Subcutaneous abdominal adipose tissue (tissue), 5 donors: ENCODE data around the gene HPN.
"Not testable (repeated sequence)": the region's sequence is repeated elsewhere in the genome, so short reads cannot be mapped to it uniquely, and the experiment has no call there.

Experiments
- H3K27ac ChIP-seq: one replicate; pipeline ENCODE4 v1.7.0; 2013; ENCODE audit warnings: low read depth, mild to moderate bottlenecking, inconsistent platforms, low read length, moderate library complexity
- H3K27me3 ChIP-seq, 5 donors: one replicate each; pipeline ENCODE4 v1.7.0; 2013; ENCODE audit warnings: low read length in 5 of 5, inconsistent platforms in 1 of 5; ENCODE audit not compliant: control insufficient read depth in 5 of 5, insufficient read depth in 4 of 5
- H3K36me3 ChIP-seq, 5 donors: one replicate each; pipeline ENCODE4 v1.7.0; 2013; ENCODE audit warnings: low read length in 5 of 5; ENCODE audit not compliant: control insufficient read depth in 5 of 5, insufficient read depth in 5 of 5
- H3K4me1 ChIP-seq, 5 donors: one replicate each; pipeline ENCODE4 v1.7.0; 2013; ENCODE audit warnings: low read length in 5 of 5, mild to moderate bottlenecking in 3 of 5, moderate library complexity in 1 of 5; ENCODE audit not compliant: control insufficient read depth in 5 of 5, insufficient read depth in 5 of 5
- H3K4me3 ChIP-seq, 5 donors: one replicate each; pipeline ENCODE4 v1.7.0; 2013; ENCODE audit warnings: low read length in 5 of 5, low read depth in 1 of 5
- H3K9ac ChIP-seq, 5 donors: one replicate each; pipeline ENCODE4 v1.7.0; 2013; ENCODE audit warnings: low read length in 5 of 5, mild to moderate bottlenecking in 4 of 5, moderate library complexity in 3 of 5
- H3K9me3 ChIP-seq, 5 donors: one replicate each; pipeline ENCODE4 v1.7.0; 2013; ENCODE audit warnings: low read length in 5 of 5; ENCODE audit not compliant: control insufficient read depth in 5 of 5
- donor health status: healthy.
- donor health status: healthy.
- donor health status: healthy.
- donor health status: healthy.
- donor health status: healthy.

HPN gene

DNA sequence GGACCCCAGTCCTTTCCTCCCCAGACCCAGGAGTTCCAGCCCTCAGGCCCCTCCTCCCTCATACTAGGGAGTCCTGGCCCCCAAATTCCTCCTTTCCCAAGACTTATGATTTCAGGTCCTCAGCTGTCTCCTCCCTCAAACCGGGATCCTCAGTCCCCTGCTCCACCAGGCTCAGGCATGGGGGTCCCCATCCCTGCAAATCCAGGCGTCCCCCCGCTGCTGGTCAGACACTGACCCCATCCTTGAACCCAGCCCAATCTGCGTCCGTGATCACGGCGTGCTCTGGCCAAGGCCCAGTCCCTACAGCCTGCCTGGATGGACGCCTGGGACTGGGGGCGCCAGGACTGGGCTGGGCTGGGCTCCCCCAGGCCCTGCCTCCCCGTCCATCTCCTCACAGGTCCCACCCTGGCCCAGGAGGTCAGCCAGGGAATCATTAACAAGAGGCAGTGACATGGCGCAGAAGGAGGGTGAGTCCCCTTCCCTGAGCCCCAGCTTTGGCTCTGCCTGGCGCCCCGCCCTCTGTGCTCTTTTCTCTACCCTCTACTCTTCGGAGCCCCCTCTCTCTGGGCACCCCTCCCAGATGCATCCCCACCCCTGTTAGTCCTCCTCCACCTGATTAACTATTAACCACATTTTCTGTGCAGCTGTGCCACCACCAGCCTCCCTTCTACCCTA lies 672 bp downstream of the HPN start:
- Histone ChIP-seq H3K9me3 (no peaks in the 10 kb centered on the region), H3K27me3 (no peaks in the 10 kb centered on the region), H3K9ac (peak overlapping the region in 1 of 5 donors; percentile 11), H3K4me1 (peaks cover 4 to 74% (median 56%) of the 10 kb centered on the region in 5 donors), H3K36me3 (no peaks in the 10 kb centered on the region), H3K27ac (no peak overlapping the region), H3K4me3 (no peak overlapping the region)

DNA sequence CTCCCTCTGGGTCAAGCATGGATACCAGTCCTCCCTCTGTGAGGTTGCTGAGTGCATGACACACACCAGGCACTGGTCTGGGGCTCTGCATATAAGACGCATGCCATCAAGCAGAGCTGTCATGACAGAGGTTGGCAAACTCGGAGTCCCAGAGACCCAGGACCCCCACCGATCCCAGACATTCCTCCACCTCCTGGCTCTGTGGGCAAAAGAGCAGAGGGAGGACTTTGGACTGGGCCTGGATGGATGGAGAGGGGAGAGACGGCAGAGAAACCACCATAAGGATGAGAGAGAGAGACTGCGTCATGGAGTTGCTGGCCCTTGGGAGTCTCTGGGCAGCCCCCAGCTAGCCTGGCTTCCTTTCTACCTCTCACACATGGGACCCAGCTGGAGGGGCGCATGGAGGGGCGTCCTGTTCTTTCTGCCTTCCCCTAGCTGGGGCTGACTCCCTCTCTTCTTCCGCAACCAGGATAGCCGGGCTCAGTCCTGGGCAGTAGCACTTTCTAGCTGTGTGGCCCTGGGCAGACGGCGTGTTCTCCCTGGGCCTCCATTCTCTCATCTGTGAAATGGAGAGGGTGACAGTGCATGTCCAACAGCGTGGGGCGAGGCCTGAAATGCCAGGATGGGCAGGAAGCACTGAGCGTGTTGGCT lies 1.6 kb downstream of the HPN start:
- no peak overlapping the region for H3K9ac ChIP-seq
- no peaks in the 10 kb centered on the region for H3K27me3 ChIP-seq
- no peak overlapping the region for H3K4me3 ChIP-seq
- peaks cover 4 to 65% (median 48%) of the 10 kb centered on the region in 5 donors for H3K4me1 ChIP-seq
- H3K36me3 ChIP-seq: no peaks in the 10 kb centered on the region
- H3K27ac ChIP-seq: no peak overlapping the region
- no peaks in the 10 kb centered on the region for H3K9me3 ChIP-seq

DNA sequence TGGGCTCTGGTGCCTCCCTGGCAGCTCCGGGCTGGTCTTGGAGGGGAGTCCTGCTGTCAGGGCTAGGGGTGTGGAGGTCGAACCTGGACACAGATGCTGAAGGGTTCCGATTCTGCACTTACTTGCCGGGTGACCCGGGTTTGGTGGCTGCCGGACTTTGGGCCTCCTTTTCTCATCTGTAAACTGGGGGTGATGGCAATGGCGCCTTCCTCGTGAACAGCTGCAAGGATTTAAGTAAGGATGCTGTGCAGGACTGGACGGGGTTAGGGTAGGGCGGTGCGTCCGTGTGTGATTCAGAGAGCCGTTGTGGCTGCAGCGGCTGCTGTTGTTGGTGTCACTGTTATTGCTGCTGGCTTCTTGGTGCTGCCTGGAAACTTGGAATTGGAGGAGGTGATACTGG lies 2.4 kb downstream of the HPN start:
- H3K9me3 ChIP-seq: no peaks in the 10 kb centered on the region
- no peak overlapping the region for H3K4me3 ChIP-seq
- no peaks in the 10 kb centered on the region for H3K27me3 ChIP-seq
- no peak overlapping the region for H3K27ac ChIP-seq
- H3K36me3 ChIP-seq: no peaks in the 10 kb centered on the region
- H3K4me1 ChIP-seq: peaks cover 2 to 59% (median 39%) of the 10 kb centered on the region in 5 donors
- H3K9ac ChIP-seq: no peak overlapping the region

- Histone ChIP-seq H3K36me3 (no peaks in the 10 kb centered on the region), H3K9me3 (no peaks in the 10 kb centered on the region), H3K27ac (no peak overlapping the region), H3K4me1 (peaks cover 2 to 57% (median 35%) of the 10 kb centered on the region in 5 donors), H3K4me3 (no peak overlapping the region), H3K27me3 (no peaks in the 10 kb centered on the region), H3K9ac (no peak overlapping the region)
Observed at GRCh38 chr19:35044317-35045117, 3.0 kb downstream of the HPN start.

- no peak overlapping the region for H3K27ac ChIP-seq
- no peaks in the 10 kb centered on the region for H3K27me3 ChIP-seq
- no peak overlapping the region for H3K9ac ChIP-seq
- H3K4me3 ChIP-seq: no peak overlapping the region
- peaks cover 0 to 45% (median 25%) of the 10 kb centered on the region in 5 donors for H3K4me1 ChIP-seq
- H3K36me3 ChIP-seq: no peaks in the 10 kb centered on the region
- no peaks in the 10 kb centered on the region for H3K9me3 ChIP-seq
Observed at GRCh38 chr19:35045667-35046300, 4.3 kb downstream of the HPN start.

DNA sequence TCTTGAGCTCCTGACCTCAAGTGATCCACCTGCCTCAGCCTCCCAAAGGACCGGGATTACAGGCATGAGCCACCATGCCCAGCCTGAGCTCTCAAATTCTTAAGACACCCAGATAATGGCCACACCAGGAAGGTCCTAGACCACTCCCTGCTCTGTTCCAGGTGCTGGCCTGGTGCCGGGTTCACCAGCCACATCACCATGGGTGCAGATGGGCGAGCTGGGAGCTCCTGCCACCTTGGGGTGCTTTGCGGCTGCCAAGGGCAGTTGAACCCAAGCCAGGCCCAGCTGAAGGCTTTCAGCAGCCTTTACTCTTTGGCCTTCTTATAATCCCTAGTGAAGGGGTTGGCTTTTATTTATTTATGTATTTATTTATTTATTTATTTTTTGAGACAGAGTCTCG lies 4.9 kb downstream of the HPN start:
- H3K36me3 ChIP-seq: no peaks in the 10 kb centered on the region
- H3K4me3 ChIP-seq: no peak overlapping the region
- no peaks in the 10 kb centered on the region for H3K27me3 ChIP-seq
- no peak overlapping the region for H3K9ac ChIP-seq
- no peaks in the 10 kb centered on the region for H3K9me3 ChIP-seq
- peaks cover 0 to 38% (median 18%) of the 10 kb centered on the region in 5 donors for H3K4me1 ChIP-seq
- no peak overlapping the region for H3K27ac ChIP-seq

DNA sequence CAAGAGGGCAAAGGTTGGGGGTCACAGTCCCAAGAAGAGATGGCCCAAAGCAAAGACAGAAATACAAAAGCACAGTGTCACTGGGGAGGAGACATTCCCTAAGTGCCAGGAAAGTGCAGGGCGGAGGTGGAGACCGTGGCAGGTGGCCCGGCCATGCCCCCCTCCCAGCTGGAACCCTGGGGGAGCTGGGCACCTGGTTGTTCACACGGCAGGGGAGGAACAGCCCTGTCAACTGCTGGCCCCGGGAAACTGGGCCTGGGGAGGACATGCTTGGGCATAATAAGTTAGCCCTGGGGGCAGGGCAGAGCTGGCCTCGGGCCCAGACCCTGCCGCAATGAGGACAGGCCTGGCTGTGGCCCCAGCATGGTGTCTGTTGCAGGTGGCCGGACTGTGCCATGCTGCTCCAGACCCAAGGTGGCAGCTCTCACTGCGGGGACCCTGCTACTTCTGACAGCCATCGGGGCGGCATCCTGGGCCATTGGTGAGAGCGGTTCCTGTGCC lies 7.4 kb downstream of the HPN start:
- Histone ChIP-seq H3K27me3 (no peaks in the 10 kb centered on the region), H3K36me3 (no peaks in the 10 kb centered on the region), H3K27ac (no peak overlapping the region), H3K4me3 (no peak overlapping the region), H3K9ac (no peak overlapping the region), H3K9me3 (no peaks in the 10 kb centered on the region), H3K4me1 (peaks cover 0 to 27% (median 12%) of the 10 kb centered on the region in 5 donors)

- no peak overlapping the region for H3K27ac ChIP-seq
- H3K36me3 ChIP-seq: no peaks in the 10 kb centered on the region
- H3K4me1 ChIP-seq: peaks cover 0 to 23% (median 12%) of the 10 kb centered on the region in 5 donors
- H3K9ac ChIP-seq: no peak overlapping the region
- H3K9me3 ChIP-seq: no peaks in the 10 kb centered on the region
- no peak overlapping the region for H3K4me3 ChIP-seq
- H3K27me3 ChIP-seq: no peaks in the 10 kb centered on the region
Observed at GRCh38 chr19:35049456-35049855, 7.9 kb downstream of the HPN start.

DNA sequence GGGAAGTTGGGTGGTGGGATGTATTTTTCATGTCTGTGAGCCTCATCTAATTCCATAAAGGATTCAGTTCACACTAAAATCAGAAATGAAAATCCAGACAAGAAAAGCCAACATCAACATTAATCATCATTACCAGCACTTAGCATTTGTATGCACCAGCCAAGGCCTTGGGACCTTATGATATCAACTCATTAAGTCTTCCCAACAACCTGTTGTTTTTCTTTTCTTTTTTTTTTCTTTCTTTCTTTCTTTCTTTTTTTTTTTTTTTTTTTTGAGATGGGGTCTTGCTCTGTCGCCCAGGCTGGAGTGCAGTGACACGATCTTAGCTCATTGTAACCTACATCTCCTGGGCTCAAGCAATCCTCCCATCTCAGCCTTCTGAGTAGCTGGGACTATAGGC lies 9.1 kb downstream of the HPN start:
- H3K27me3 ChIP-seq, H3K9me3 ChIP-seq, H3K36me3 ChIP-seq, H3K4me3 ChIP-seq, H3K27ac ChIP-seq, H3K9ac ChIP-seq: not testable (repeated sequence)
- H3K4me1 ChIP-seq: peaks cover 0 to 15% (median 12%) of the 10 kb centered on the region in 5 donors
